PFSK-1 (cell line): Measurements from ENCODE around the gene PTRH1.

Source experiments
- FOXP2 ChIP-seq: optimal IDR thresholded peaks from 2 replicates; pipeline ENCODE3; 2011; ENCODE audit warnings: borderline replicate concordance, control low read depth, inconsistent platforms; ENCODE audit not compliant: insufficient read depth; ENCODE audit errors: extremely low read length, extremely low read depth
- POLR2AphosphoS5 ChIP-seq: IDR thresholded peaks from 2 replicates; pipeline ENCODE4 v1.6.1; 2012; ENCODE audit warnings: low read depth, mild to moderate bottlenecking, control low read depth, low read length, moderate library complexity
- TAF1 ChIP-seq: IDR thresholded peaks from 2 replicates; pipeline ENCODE4 v1.6.1; 2012; ENCODE audit warnings: low read length, control low read depth, borderline replicate concordance; ENCODE audit not compliant: insufficient read depth
- TF ChIP-seq, protein P1 (sequence below), 2 experiments: IDR thresholded peaks; 2 replicates each; pipeline versions ENCODE4 v1.6.1 to v1.8.0; 2011 to 2012; ENCODE audit warnings: low read depth in 2 of 2, low read length in 2 of 2, control low read depth in 1 of 2, inconsistent platforms in 1 of 2, mild to moderate bottlenecking in 1 of 2, moderate library complexity in 1 of 2; ENCODE audit not compliant: insufficient read depth in 1 of 2

DNA sequence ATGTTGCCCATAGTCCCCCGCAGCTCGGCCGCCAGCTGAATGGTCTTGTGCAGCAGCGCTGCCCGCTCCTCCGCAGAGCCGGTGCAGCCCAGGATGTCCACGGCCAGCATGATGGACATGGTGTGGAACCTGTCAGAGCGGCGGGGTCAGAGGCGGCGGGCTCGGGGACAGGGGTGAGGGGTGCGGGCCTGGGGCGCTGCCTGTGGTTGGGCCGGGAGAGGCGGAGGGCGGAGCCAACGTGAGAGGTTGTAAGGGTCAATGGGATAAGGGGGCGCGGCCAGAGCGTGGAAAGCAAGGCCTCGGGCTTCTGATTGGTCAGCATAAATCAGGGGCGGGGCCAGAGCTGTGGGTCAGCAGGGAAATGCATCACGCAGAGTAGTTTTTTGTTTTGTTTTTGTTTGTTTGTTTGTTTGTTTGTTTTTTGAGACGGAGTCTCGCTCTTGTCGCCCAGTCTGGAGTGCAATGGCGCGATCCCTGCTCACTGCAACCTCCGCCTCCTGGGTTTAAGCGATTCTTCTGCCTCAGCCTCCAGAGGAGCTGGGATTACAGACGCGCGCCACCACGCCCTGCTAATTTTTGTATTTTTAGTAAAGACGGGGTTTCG is 26.5 kb upstream of the PTRH1 start:
- TF ChIP-seq TAF1 = no peak
- TF ChIP-seq POLR2AphosphoS5 = no peak
- TF ChIP-seq, protein P1, sequence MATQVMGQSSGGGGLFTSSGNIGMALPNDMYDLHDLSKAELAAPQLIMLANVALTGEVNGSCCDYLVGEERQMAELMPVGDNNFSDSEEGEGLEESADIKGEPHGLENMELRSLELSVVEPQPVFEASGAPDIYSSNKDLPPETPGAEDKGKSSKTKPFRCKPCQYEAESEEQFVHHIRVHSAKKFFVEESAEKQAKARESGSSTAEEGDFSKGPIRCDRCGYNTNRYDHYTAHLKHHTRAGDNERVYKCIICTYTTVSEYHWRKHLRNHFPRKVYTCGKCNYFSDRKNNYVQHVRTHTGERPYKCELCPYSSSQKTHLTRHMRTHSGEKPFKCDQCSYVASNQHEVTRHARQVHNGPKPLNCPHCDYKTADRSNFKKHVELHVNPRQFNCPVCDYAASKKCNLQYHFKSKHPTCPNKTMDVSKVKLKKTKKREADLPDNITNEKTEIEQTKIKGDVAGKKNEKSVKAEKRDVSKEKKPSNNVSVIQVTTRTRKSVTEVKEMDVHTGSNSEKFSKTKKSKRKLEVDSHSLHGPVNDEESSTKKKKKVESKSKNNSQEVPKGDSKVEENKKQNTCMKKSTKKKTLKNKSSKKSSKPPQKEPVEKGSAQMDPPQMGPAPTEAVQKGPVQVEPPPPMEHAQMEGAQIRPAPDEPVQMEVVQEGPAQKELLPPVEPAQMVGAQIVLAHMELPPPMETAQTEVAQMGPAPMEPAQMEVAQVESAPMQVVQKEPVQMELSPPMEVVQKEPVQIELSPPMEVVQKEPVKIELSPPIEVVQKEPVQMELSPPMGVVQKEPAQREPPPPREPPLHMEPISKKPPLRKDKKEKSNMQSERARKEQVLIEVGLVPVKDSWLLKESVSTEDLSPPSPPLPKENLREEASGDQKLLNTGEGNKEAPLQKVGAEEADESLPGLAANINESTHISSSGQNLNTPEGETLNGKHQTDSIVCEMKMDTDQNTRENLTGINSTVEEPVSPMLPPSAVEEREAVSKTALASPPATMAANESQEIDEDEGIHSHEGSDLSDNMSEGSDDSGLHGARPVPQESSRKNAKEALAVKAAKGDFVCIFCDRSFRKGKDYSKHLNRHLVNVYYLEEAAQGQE (IDR thresholded peaks at IDR 0.05; ENCODE audit: insufficient read depth in 1 of 2, low read depth in 2 of 2, low read length in 2 of 2) = no peak
- TF ChIP-seq FOXP2 = no peak
